Stimulated activated naive CD8-positive, alpha-beta T cell treated with anti-CD3 and anti-CD28 coated beads, Interleukin-15, amount 100 ng/mL, for 72 hours (primary cell): Measurements from ENCODE around the gene ANXA3.

Experiments used
- ATAC-seq: fragments of 150-1000 bp; cut with Tn5 transposase; 2 replicates; pipeline ENCODE4 v1.10.0; 2021; ENCODE audit warnings: mild to moderate bottlenecking, moderate library complexity
- DNase-seq, 2 donors: peaks; one replicate each; pipeline ENCODE4 v3.0.0; 2021 to 2022
- H3K27ac Mint-ChIP-seq, 2 donors: one replicate each; pipeline ENCODE4 v1.8.0; 2022; ENCODE audit warnings: mild to moderate bottlenecking in 2 of 2, mixed read lengths in 2 of 2, moderate library complexity in 2 of 2
- H3K27me3 Mint-ChIP-seq: one replicate; pipeline ENCODE4 v1.8.0; 2022; ENCODE audit warnings: mixed read lengths
- H3K4me1 Mint-ChIP-seq: one replicate; pipeline ENCODE4 v1.8.0; 2022; ENCODE audit warnings: mild to moderate bottlenecking, mixed read lengths
- H3K4me3 Mint-ChIP-seq, 2 donors: one replicate each; pipeline ENCODE4 v1.8.0; 2022; ENCODE audit warnings: mild to moderate bottlenecking in 2 of 2, mixed read lengths in 2 of 2, moderate library complexity in 1 of 2
- H3K9me3 Mint-ChIP-seq, 2 donors: one replicate each; pipeline ENCODE4 v1.8.0; 2022; ENCODE audit warnings: mixed read lengths in 2 of 2

ANXA3 gene

GRCh38 chr4:78654807-78655206 is 103.2 kb downstream of the ANXA3 start:
- peaks cover 0 to 7% of the 10 kb centered on the region in 2 donors for H3K9me3 Mint-ChIP-seq
- no peak overlapping the region for H3K27ac Mint-ChIP-seq
- ATAC-seq (no peak), DNase-seq (no peak)
- H3K4me3 Mint-ChIP-seq, result no peak overlapping the region
- H3K4me1 Mint-ChIP-seq, result peaks cover 32% of the 10 kb centered on the region
- no peaks in the 10 kb centered on the region for H3K27me3 Mint-ChIP-seq

GRCh38 chr4:78656968-78657445 is 105.4 kb downstream of the ANXA3 start:
- Mint-ChIP-seq H3K4me1 (peaks cover 44% of the 10 kb centered on the region), H3K27me3 (no peaks in the 10 kb centered on the region), H3K27ac (peak overlapping the region in 1 of 2 donors; percentile 64), H3K9me3 (no peaks in the 10 kb centered on the region), H3K4me3 (peak overlapping the region; percentile 55 to 63)
- ATAC-seq (peak; percentile 45), DNase-seq (peak; percentile 17 to 34)

DNA sequence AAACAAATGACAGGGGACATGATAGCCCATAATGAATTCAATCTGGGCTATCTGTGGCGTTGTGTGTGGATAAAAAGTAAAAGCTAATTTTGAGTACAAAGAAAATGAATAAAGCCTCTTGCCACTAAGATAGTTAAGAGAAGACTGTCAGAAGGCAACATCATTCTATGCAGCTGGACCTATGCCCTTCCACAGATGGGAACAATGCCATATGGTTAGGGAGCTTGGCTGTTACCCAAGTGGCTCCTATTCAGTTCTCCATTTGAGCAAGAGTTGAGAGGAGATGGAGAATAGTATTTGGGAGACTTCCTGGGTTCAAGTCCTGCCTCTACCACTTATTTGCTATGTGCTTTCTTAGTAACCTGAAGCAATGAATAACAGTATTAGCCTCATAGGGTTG is 107.7 kb downstream of the ANXA3 start:
- Mint-ChIP-seq H3K27me3 (no peaks in the 10 kb centered on the region), H3K27ac (no peak overlapping the region), H3K9me3 (peaks cover 0 to 5% of the 10 kb centered on the region in 2 donors), H3K4me3 (no peak overlapping the region), H3K4me1 (peaks cover 66% of the 10 kb centered on the region)
- ATAC-seq, result no peak
- DNase-seq, result no peak

DNA sequence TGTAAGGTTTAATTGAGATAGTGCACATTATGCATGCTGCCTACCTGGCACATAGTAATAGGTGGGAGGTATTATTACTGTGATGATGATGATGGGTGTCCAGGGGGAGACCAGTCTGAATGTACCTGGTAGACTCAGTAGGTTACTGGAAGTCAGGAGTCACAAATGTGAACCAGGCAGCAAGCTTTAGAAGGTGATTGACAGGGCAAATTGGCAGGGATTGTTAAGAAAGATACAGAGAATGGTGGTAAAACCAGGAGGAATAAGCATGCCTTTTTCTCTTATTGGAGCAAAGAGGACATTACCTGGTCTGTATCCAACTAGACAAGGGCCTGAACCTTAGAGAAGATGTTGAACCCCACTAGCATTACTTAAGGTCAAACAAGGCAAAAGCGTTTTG is 108.1 kb downstream of the ANXA3 start:
- DNase-seq (no peak), ATAC-seq (no peak)
- no peak overlapping the region for H3K27ac Mint-ChIP-seq
- no peaks in the 10 kb centered on the region for H3K27me3 Mint-ChIP-seq
- H3K4me3 Mint-ChIP-seq, result no peak overlapping the region
- H3K9me3 Mint-ChIP-seq, result peaks cover 0 to 5% of the 10 kb centered on the region in 2 donors
- H3K4me1 Mint-ChIP-seq, result peaks cover 70% of the 10 kb centered on the region
